HG03045 (cell line): ENCODE measurements around the gene GRM7.

ENCODE experiments used
- ATAC-seq: cut with Tn5 transposase; IDR thresholded peaks from one replicate; pipeline ENCODE4 v1.9.1; 2021; ENCODE audit warnings: mild to moderate bottlenecking, moderate library complexity; ENCODE audit not compliant: unreplicated experiment

GRM7 gene

DNA sequence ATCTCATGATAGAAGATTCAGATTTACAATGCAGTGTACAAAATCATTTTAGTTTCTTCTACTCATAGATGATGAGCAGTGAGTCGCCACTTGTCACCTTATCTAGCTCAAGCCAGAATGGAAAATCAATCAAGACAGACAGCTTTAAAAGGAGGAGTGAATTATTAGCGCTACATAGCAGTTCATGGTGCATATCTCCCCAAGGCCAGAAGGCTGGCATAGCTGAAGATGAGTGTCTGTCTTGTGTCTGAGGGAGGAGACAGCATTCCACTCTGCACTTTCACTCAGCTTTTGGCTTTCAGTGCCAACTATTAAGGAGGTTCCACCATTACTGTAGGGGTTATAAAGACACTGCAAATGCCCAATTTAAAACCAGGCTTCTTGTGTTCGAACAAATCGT is 836.6 kb downstream of the GRM7 start:
- ATAC-seq, result no peak

DNA sequence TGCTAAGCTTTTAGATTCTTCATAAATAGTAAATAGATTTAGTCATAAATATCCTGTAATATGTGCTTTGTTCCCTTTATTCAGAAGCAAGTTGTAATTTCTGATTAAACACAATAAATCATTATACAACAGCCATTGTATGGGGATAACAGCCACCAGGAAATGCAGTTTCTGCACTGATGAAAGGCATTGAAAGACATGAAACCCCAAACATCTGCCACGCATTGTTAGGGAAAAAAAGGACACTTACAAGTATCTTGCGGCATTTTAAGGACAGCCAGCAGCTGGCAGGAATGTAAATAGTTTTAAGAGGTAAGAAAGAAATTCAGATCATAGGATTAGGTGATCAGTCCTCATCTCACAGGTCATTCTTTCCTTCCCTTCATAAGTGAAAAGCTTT is 839.6 kb downstream of the GRM7 start:
- ATAC-seq, result no peak

DNA sequence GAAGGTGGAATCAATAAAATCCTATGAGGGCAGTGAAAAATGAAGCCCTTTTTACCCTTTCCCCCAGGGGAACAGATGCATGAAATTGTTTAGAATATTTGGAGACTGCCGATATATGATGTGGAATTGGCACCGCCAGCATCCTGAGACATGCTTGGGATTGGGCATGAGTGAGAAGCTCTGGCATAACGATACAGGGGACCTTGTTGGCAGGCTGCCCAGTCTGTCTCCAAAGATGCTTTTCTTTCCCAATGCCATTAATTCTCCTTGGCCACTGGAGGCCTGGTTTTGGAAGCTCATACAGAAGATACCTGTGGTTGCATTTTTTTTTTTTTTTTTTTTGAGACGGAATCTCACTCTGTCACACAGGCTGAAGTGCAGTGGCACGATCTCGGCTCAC is 840.1 kb downstream of the GRM7 start:
- ATAC-seq, result no peak

DNA sequence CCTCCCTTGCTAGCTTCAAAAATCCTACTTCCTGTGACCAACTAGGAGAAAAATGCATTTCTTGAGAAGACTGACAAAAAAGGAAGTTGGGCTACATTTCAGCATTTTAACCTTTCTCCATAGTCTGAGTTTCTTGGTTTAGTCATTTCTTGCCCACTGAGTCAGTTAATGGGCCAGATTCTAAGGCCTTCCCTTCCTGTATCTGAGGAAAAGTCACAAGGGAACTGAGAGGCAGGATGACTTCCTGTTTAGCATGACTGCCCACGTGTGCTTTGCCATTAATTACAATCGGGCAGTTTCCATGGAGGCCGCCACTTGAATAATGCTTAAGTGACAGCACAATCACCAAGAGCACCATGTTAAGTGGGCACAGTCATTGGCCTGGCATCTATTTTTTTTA is 846.3 kb downstream of the GRM7 start:
- ATAC-seq, result no peak

DNA sequence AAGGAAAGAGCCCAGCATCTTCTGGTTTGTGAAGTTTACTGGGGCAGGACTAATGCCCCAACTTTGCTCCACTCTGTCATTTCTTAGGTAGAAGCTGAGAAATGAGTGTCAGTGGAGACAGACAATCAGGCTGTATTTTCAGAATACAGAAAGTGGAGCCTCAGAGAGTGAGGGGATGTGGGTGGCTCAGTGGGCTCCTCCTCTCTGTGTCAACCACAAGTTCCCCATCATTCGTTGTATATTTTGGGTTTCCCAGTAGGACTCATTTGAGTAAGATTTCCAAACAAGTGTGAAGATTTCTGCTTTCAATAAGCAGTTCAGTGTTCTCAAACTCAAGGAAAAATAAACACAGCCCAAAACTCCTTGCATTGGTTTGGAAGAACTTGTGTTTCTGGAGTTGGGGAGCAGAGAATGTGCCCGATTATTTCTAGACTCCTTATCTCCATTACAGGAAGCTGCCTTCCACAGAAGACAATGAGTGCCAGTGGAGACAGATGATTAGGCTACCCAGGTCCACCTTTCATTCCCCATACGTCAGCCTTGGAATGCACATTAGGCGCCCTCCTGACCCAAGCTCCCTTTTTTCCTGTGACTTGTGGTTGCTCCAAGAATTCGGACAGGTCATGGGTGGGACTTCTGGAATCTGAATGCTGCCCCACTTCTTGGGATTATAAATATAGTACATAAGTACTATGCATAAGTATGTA is 848.6 kb downstream of the GRM7 start:
- ATAC-seq, result no peak

DNA sequence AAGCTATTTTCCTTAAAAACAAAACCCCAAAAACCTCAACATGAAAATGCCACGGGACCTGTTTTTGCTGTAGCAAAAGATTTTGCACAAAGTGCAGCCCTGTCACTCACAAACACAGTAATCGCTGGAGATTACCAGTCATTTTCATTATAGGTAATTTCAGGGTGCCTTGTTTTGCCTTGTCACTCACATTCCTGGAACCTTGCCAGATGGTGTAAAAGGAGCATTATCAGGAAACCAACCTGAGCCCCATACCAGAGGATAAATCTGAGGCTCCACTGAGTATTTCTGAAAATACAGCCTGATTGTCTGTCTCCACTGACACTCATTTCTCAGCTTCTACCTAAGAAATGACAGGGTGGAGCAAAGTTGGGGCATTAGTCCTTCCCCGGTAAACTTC is 849.4 kb downstream of the GRM7 start:
- no peak for ATAC-seq

DNA sequence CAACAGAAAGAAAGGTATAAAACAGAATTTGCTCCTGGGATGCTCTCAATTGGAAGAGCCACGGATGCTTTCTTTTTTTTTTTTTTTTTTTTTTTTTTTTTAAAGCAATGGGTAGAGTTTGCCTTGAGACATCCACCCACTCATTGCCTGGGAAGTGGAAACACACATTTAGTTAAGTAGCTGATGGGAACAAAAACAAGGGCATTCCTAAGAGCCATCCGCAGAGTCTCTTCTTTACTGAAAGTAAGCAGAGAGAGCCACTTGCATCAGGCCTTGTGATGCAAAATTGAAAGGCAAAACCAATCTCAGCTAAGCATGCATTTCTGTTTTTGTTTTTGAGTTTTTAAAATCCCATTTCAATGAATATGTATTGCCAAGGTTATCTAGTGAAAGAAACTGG is 852.8 kb downstream of the GRM7 start:
- ATAC-seq, result no peak

DNA sequence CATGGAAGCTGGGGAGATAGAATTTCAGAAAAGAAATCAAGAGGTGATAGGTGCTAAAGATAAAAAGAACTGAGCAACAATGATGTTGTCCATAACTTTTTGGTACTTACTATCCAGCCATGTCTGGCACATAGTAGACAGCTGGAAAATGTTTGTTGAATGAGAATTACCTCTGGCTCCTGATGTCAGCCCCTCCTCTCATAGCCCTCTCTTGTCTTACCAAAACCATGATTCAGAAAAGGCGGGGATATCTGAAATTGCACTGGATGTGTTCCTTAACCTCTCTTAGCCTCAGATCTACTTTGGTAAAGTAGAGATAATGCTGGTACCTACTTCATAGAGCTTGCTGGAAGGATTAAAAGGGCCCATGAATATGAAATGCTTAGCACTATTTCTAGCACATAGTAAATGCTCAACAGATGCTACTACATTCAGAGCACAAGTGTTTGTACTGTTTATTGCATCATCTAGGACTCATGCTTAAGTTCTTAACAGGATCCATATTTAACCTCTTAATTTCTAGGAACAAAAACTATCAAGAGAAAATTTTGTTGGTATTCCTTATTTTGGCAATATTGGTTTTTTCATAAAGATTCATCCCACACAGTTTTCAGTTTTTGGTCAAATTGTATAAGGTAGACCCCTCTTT is 859.9 kb downstream of the GRM7 start:
- no peak for ATAC-seq

DNA sequence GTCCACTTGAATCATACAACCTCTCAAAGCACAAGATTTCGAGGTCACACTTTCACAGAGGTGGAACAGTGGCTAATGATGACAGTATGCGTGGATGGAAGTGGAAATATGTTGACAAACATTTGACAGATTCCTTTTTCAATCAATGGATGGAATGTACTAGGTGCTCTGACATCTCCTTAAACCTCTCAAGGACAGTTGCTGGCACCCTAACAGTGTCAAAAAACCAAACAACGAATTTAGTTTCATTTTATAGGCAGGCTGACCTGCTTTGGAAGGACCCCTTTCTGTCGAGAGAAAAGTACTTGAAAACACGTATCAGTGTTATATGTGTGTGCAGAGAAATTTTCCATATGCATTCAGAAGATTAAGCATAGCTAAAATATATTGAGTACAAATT is 861.0 kb downstream of the GRM7 start:
- ATAC-seq, result no peak

DNA sequence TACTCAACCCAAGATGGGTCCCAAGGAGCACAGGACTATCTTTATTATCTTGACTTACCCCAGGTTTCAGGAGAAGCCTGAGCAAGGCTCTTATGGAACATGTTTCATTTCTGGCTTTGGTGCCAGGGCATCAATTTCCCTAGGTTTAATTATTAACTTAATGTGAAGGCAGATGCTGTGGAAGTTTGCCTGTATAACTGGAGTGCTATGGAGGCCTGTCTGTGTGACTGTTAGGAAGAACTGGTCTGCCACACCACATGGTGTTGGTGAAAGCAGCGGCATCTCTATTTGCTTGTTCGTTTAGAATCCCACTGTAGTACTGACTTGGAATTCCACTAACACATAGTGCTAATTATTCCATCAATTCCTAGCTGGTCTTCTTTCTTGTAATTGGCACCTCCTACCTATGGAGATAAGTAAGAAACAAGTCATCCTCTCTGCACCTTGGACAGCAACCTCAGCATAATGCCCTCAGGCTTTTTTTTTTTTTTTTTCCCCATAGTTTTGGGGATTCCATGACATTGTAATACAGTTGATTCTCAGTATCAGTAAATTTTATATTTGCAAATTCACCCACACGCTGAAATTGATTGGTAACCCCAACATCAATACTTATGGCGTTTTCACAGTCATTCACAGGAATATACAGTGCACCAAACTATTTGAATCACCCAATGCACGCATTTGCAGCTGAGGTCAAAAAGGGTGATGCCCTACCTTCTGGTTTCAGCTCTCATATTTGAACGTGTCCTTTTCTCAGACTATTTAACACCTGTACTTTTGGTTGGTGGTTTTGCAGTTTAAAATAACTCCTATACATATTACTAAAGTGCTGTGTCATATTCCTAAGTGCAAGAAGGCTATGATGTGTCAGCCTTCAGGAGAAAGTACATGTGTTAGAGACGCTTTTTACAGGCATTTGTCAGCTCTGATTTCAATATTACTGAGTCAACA is 867.9 kb downstream of the GRM7 start:
- ATAC-seq, result no peak

DNA sequence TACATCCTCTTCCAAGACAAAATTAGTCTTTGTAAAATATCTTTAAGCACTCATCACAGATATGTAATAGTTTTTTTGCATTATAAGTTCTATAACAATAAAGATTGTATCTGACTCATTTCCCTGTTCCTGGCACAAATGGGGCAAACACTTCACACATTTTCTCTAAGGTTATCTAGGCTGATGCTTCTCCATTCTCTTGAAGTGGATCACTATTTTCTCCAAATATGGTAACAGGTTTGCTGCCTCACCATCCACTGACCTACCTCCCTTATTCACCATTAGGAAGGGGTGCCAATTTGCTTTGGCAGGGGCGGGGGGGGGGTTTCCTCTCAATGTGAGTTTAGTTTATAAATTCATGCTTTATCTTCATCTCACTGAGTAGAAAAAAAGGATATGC is 873.0 kb downstream of the GRM7 start:
- ATAC-seq, result no peak

DNA sequence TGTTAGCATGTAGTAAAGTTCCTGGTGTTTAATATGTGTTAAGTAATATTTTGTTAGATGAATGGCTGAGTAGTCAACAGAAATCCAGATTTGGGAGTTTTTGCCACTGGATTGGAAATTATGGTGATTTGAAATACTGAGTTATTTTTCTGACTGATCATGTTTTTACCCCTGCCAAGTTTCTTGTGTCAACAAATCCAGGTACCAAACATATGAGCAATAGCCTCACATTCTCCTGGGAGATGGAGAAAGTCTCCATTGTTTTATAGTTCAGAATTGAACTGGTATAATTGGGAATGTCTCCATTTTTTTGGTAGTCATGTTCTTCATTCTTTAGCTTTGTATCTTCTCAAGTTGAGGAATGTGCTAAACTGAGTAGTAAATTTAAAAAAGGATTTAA is 873.5 kb downstream of the GRM7 start:
- ATAC-seq, result no peak

DNA sequence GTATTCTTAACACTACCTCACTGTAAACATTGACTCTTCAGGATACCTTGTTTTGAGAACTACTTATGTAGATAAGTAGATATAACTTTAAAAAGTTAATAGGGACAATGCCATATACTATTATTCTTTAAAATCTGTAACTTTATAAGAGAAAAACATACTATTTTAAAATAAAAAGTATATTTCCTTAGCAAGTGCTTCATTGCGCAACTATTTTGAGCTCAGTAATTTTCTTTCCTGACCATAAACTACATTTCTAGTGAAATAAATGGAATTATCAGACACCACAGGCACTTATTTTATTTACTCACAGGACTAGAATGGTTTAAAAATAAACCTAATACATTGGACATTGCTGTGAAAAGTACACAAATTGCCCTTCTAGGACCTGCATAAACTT is 876.3 kb downstream of the GRM7 start:
- ATAC-seq, result no peak

DNA sequence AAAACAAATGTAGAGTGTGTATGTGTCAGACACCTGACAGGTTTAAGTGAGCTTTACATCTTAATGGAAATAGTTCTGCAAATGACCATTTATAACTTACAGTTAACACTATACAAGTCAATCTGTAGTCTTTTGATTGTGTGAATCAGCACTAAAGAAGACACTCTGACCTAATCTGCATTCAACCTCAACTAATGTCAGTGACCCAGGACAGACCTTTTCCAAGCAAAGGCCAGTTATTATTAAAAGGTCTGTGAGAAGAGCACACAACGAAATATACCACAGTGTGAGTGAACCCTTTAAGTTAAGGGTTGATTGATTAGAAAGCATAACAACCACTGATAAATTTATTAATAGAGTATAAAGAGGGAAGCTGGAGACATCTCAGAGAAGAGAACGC is 878.8 kb downstream of the GRM7 start:
- no peak for ATAC-seq

DNA sequence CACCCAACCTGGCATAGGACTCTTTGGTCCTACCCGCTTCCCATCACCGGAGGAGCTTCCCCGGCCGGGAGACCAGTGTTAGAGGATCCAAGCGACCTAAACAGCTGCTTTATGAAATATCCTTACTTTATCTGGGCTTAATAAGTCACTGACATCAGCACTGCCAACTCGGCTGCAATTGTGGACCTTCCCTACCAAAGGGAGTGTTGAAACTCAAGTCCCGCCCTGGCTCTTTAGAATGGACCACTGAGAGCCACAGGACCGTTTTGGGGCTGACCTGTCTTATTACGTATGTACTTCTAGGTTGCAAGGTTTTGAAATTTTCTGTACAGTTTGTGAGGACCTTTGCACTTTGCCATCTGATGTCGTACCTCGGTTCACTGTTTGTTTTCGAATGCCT is 879.5 kb downstream of the GRM7 start:
- ATAC-seq, result no peak

DNA sequence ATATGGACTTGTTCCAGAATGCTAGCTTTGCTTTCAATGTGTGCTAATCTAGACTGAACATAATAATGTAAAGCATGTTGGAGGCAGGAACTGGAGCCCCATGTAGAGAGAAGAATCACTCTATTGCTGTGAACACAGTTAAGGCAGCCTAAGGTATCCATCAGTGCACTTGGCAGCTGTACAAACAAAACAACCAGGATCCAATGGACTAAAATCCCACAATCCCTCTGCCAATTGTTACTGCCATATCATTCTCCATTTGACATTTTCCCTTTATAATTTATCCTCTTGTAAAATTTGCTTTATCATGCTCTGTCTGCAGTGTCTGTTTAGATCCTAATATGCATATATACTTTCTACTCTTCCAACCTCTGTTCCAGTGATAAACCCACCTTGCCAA is 883.9 kb downstream of the GRM7 start:
- no peak for ATAC-seq

DNA sequence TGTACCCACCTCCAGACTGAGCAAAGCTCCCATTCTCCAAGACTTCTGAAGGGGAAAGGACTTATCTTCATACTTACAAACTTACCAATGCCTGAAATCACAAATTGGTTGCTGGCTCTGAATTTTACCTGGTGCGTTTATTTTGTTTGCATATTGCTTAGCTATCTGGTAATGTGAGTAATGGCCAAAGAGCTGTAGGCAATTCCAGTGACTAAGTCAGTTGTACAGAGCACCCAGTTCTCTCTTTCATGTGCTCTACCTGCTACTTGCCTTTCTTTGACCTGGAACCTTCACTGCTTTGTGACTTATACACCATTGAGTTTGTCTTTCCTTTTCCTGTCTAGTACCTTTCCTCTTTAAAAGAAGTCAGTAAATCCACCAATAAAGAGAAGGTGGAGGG is 884.8 kb downstream of the GRM7 start:
- ATAC-seq, result no peak

DNA sequence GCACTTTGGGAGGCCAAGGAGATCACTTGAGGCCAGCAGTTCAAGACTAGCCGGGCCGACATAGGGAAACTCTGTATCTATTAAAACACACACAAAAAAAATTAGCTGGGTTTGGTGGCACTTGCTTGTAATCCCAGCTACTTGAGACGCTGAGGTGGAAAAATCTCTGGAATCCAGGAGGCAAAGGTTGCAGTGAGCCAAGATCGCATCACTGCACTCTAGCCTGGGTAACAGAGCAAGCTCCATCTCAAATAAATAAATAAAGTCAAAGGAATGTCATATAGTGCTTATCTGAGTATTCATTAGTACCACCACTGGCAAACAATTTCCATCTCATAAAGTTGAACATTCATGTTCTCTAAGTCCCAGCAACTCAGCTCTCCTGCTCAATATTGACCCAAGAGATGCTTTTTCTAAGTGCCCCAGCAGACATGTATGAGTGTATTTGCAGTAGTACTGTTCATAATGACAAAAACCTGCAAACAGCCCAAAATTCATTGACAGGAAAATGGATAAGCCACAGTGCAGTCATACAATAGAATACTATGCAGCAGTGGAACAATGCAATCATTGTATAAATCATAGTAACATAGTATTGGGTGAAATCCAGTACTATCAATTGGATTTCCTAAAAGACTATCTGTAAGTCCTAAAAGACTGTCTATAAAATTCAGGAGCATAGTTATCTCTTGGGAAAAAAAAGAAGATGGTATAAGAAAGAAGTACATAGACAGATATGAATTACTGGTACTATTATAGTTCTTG is 889.2 kb downstream of the GRM7 start:
- ATAC-seq, result no peak

DNA sequence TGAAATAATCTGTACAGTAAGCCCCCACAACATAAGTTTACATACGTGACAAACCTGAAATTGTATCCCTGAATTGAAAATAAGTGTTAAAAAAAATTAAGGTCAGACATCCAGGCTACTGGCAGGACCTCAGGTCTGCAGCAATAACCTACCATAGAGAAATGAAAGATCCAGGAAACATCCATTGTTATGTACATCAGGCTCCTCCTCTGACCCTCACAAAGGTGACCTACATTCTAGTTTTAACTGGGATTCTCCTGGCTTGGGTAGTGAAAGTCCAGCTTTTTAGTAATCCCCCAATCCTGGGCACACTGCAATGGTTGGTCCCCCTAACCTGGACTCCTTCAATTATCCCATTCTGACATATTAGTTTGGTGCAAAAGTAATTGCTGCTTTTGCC is 891.1 kb downstream of the GRM7 start:
- no peak for ATAC-seq

DNA sequence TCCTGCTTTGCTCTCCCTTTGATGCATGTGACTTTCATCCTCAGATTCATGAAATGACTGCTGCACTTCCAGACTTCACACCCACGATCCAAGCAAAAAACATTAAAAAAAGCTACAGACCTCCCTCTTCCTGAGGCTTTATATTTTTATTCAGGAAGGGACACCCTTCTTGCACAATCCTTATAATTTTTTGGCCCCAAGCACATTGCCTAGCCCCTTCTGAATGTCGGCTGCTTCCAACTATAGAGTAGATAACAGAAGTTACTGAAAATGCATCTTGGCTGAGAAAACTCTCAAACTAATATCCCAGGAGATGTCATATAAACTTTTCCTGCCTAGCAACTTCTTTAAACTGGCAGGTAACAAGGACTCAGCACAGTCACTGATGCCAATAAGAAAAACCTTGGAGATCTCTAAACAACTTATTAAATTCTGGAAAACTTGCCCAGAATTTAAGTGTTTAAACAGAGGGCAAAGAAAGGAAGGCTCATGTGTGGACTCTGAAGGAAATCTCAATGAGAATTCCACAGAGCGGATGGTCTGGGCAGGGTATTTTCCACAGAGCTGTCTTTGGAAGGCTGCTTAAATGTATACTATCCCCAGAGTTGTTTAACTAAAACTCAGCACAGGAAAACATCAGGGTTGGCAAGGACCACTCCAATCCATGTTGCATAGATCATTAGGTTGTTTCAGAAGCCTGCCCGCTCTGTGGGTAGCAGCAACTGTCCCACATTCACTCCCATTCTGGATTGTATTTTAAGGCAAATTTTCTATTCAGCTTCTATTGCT is 893.9 kb downstream of the GRM7 start:
- no peak for ATAC-seq
